Stimulated activated CD8-positive, alpha-beta memory T cell treated with anti-CD3 and anti-CD28 coated beads, Interleukin-4, amount 100 ng/mL, for 4 hours (primary cell): Measurements from ENCODE around the gene IFRD2.
"Not testable (repeated sequence)": the region's sequence is repeated elsewhere in the genome, so short reads cannot be mapped to it uniquely, and the experiment has no call there.

ENCODE experiments used
- DNase-seq, 2 donors: peaks; one replicate each; pipeline ENCODE4 v3.0.0-alpha.2; 2020; ENCODE audit warnings: low read depth in 2 of 2, low spot score in 1 of 2

The IFRD2 gene

DNA sequence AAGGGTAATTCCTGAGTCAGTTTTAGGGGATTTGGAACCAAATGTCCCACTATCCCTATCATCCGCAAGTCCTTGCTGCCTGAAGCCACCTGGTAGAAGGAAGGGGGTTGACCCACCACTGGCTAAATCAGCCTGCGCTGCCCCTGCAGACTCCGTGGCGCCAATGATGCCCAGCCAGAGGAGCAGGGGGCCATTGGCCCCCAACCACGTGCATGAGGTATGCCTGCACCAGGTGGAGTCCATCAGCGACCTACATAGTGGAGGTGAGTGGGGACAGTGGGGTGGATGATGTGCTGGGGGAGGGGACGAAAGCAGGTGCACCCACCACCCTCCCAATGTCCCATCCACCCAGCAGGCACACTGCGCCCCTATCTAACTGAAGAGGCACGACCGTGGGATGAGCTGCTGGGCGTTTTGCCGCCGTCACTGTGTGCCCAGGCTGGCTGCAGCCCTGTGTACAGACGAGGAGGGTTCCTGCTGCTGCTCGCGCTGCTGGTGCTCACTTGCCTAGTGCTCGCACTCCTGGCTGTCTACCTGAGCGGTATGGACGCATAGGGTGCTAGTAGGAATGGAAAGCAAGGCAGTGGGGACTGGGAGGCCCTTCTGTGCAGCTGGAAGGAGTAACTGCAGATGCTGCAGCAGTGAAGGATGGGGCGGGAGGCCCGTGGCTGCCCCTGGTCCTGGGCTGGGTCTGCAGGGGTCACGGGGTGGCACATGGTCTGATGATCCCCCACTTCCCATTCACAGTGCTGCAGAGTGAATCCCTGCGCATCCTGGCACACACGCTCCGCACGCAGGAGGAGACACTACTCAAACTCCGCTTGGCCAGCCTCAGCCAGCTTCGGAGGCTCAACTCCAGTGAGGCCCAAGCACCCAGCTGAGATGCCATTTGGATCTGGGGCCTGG, 5.7 kb downstream of the IFRD2 start:
- DNase-seq = no peak

DNA sequence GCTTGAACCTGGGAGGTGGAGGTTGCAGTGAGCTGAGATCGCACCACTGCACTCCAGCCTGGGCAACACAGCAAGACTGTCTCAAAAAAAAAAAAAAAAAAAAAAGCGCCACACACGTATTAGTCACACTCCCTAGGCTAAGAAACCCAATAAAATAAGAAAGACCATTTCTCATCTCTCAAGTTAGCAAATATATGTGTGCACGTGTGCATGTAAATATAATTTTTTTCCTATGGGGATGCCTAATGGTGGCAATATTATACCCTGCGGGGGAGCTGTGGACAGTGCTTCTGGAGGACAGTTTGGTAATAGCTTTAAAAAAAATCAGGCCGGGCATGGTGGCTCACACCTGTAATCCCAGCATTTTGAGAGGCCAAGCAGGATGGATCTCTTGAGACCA, 8.1 kb downstream of the IFRD2 start:
- DNase-seq = not testable (repeated sequence)

DNA sequence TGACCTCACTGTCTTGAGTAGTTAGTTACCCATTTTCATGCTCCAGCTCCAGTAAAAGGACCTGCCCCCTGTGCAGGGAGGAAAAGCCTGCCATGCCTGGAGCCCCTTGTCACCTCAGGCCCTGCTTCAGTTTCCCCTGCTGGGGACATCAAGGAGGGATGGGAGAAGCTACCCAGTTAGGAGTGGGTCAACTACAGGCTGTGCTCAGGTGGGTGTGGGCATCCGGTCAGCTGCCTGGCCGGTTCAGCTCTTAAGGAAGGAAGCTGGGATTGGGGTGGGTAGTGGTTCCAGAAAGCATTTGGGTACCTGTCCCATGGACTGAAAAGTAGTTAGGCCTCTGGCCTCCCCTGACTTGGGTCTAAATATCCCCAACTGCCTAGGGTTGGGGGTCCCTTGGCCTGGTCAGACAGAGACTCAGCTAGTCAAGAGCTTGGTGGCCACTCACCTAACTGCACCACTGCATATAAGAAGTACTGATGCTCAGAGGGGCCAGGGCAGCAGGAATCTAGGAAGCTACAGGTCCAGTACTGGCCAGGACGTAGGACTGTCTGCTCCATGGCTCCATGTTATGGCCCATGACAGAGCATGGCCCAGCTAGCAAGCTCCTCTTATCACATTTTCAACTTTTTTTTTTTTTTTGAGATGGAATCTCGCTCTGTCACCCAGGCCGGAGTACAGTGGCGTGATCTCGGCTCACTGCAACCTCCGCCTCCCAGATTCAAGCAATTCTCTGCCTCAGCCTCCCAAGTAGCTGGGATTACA, 12.8 kb downstream of the IFRD2 start:
- DNase-seq = no peak

DNA sequence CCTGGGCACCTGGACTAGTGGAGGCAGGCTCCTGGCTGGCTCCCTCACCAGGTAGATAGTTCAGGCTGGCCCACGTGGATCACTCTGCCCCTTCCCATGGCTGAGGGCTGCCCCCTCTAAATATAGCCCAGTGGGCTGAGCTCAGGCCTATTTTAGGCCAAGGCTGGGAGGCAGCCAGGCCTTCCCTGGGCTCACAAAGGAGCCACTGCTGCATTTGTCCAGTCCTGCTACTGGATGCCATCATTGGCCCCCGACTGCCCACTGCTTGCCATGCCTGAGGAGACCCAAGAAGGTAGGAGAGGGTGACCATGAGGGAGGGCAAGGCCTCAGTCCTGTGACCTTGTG, 13.4 kb downstream of the IFRD2 start, which contains the start of gene LSMEM2:
LSMEM2 (plus strand) TSS at position 208 of the 345 bp plus-strand sequence; CDS start at position 235, 27 bp downstream.
- no peak for DNase-seq

DNA sequence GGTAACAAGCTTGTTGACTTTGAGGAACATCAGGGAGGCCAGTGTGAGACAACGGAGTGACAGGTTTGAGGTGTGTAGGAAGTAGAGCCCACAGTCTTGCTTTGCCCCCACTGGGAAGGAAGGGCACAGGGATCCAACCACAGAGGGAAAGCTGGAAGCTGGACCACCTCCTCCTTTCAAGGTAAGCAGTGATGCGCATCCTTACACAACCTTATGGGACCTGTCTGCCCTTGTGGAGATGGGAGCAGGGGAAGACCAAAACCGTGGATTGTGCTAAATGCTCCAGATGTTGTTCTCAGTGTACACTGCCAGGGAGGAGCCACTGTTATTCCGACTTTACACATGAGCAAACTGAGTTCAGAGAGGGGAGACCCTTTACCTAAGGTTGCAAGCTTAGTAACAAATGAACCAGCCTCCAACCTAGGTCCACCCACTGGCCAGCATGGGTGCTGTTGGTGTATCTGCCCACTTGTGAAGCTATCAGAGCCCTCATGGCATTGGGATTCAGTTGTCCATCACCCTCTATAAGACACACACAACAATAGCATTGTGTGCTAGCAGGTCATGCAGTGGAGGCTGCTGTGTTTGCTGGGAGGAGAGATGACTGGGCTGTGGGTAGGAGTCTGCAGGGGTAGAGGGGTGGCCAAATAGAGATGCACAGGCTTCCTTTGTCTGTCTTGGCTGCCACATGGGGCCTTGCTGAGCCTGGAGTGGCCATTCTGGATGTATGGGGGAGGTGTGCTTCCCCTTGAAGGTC, 13.9 kb downstream of the IFRD2 start:
- no peak for DNase-seq

DNA sequence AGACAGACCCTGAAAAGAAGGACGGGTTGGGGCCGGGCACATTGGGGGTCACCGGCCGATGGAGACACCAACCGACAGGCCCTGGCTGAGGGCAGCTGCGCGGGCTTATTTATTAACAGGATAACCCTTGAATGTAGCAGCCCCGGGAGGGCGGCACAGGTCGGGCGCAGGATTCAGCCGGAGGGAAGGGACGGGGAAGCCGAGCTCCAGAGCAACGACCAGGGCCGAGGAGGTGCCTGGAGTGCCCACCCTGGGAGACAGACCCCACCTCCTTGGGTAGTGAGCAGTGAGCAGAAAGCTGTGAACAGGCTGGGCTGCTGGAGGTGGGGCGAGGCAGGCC, 15.5 kb downstream of the IFRD2 start:
- DNase-seq = no peak

DNA sequence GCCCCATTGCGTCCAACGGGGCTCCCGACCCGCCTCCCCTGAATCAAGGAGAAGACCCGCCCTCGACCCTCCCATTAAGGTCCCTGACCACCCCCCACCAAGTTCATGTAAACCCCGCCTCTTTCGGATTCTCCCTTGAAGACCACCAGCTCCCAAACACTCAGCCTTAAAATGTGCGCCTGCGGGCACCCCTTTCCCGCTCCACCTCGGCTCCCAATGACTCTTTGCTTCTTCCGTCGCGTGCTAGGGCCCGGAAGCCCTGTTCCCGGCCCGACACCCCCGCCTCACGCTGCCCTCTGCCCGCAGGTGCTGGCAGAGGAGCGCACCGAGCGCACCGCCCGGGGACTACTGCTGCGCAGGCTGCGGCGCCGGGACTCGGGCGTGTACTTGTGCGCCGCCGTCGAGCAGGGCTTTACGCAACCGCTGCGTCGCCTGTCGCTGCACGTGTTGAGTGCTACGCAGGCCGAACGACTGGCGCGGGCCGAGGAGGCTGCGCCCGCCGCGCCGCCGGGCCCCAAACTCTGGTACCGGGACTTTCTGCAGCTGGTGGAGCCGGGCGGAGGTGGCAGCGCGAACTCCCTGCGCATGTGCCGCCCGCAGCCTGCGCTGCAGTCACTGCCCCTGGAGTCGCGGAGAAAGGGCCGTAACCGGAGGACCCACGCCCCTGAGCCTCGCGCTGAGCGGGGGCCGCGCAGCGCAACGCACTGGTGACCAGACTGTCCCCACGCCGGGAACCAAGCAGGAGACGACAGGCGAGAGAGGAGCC, 16.1 kb downstream of the IFRD2 start:
- DNase-seq = no peak

DNA sequence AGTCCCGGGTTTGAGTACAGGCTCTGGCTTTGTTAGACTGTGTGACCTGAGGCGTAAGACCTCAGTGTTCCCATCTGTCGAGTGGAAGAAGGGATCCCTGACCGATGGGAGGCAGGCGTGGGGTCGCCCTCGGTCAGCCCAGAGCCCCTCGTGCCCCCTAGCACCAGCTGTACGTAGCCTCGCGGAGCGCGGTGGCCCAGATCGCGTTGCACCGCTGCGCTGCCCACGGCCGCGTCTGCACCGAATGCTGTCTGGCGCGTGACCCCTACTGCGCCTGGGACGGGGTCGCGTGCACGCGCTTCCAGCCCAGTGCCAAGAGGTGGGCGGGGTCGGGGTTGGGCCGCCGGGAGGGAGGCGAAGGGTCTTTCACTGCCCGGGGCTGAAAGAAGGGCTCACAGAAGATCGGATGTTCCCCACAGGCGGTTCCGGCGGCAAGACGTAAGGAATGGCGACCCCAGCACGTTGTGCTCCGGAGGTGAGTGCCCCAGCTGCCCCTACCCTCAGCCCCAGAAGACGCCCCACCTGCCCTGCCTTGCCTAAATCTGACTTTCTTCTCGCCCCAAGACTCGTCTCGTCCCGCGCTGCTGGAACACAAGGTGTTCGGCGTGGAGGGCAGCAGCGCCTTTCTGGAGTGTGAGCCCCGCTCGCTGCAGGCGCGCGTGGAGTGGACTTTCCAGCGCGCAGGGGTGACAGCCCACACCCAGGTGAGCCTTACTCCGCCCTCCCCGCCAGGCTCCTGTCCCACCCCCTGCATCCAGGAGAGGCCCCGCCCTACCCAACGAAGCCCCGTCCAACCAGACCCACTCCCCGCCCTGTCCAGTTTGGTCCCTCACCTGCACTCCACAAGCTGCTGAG, 16.9 kb downstream of the IFRD2 start:
- DNase-seq = no peak

DNA sequence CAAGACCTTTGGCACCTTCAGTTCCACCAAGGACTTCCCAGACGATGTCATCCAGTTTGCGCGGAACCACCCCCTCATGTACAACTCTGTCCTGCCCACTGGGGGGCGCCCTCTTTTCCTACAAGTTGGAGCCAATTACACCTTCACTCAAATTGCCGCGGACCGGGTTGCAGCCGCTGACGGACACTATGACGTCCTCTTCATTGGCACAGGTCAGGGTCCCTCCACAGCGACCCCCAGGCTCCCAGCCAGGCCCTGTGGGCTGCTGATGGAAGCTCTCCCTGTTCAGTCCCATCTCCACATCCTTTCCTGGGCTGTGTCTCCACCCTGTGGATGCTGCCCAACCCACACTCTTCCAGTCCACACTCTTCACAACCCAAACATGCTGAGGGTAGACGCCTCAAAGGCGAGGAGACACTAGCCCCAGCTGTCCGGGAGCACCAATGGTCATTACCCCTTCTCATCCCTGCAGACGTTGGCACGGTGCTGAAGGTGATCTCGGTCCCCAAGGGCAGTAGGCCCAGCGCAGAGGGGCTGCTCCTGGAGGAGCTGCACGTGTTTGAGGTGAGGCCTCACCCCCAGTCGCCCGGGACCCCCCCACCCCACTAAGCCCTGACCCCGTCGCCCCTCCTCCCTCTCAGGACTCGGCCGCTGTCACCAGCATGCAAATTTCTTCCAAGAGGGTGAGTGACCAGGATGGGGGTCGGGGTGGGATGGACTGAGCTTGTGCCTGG, 17.7 kb downstream of the IFRD2 start:
- DNase-seq = peak; percentile 29 to 58

DNA sequence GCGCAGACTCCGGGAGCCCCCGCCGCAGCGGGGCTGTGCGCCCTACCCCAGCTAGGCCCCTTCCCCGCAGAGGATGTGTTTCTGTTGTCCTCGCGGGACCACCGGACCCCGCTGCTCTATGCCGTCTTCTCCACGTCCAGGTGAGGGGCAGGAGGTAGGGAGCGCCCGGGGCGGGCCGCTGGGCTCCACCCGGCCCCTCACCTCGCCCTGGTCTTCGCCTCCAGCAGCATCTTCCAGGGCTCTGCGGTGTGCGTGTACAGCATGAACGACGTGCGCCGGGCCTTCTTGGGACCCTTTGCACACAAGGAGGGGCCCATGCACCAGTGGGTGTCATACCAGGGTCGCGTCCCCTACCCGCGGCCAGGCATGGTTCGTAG, 18.6 kb downstream of the IFRD2 start:
- DNase-seq = no peak

DNA sequence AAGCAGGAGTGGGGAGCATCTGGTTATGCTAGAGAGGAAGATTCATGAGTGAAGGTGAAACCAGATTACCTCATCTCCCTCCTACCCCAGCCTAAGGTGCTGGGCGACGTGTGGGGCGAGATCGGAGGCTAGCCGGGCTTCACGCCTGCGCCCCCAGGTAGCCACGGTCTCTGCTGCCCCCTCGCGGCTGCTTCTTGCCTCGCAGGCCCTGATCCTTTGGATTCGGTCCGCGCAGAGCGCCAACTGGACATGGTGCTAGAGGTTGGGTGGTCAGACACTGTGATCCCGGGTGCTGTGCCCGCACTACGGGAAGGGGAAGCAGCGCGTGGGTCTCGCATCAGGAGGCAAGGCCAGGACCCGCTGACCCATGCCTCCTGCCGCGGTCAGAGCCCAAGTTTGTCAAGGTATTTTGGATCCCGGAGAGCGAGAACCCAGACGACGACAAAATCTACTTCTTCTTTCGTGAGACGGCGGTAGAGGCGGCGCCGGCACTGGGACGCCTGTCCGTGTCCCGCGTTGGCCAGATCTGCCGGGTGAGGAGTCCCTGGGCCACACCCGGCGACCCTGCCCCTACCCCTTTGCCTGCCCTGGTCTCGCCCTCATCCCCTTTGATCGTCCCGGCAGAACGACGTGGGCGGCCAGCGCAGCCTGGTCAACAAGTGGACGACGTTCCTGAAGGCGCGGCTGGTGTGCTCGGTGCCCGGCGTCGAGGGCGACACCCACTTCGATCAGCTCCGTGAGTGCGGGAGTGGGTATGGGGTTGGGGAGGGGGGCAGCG, 19.1 kb downstream of the IFRD2 start:
- DNase-seq = peak; percentile 61 to 90

DNA sequence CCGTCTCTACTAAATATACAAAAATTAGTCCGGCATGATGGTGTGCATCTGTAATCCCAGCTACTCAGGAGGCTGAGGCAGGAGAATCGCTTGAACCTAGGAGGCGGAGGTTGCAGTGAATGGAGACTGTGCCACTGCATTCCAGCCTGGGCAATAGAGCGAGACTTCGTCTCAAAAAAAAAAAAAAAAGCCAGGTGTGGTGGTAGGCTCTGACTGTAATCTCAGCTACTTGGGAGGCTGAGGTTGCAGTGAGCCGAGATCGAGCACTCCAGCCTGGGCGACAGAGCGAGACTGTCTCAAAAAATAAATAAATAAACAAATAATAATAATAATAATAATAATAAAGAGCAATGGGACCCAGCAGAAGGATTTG, 19.7 kb downstream of the IFRD2 start:
- not testable (repeated sequence) for DNase-seq

DNA sequence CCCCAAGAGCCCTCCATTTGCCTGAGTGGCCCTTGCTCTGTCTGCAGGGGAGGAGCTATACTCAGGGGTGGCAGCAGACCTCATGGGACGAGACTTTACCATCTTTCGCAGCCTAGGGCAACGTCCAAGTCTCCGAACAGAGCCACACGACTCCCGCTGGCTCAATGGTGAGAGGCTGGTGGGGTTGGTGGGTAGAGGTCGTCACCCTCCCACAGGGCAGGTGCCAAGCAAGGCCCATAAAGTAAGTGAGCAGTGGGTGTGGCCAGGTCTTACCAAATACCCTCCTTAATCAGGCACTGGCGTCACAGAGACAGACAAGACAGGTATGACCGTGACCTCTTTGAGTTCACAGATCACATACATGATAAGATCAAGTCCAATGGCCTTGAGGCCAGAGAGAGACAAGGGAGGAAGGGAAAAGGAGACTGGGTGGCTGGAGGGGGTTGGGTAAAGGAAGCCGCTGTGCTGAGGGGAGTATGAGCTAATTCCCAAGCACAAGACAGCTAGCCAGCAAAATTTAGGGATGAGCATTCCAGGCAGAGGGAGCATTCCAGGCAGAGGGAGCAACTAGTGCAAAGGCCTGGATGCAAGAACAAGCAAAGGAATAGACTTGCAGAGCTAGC, 20.8 kb downstream of the IFRD2 start:
- DNase-seq = no peak

DNA sequence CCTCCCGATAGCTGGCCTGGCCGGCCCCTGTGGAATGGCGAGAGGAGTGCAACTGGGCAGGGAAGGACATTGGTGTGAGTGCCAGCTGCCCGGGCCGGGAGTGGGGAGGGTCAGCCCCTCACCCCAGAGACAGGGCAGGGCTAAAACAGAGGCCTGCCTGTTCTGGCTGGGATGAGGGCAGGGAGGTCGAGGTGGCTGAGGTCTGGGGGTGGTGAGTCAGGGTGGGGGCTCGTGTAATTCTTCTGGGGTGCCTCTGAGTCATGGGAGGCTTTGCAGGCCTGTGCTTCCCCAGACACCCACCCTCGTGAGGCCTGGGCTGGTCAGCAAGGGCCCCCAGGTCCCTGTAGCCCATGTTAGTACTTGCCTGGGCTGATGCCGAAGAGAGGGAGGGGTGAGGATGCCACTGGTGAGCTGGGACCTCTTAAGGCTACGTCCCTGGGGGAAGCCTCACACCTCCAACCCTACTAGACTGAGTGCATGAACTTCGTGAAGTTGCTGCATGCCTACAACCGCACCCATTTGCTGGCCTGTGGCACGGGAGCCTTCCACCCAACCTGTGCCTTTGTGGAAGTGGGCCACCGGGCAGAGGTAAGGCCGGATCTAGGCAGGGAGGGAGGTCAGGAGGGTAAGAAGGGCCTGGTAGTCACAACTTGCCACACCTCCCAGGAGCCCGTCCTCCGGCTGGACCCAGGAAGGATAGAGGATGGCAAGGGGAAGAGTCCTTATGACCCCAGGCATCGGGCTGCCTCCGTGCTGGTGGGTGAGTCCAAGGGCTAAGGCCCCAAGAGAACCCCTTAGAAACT, 21.6 kb downstream of the IFRD2 start:
- no peak for DNase-seq

DNA sequence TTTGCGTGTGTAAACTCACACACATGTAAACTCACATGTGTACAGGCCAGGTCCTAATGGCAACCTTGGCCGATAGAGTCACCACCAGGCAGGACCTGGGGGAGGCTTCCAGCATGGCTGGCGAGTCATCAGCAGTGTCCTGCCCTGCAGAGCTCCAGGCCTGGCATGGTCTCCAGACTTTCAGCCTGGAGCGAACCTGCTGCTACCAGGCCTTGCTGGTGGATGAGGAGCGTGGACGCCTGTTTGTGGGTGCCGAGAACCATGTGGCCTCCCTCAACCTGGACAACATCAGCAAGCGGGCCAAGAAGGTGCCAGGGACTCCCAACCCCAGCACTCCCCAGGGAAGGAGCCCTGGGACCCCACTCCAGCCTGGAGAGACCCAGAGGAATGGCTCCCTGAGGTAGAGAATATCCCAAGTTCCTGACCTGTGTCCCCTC, 22.2 kb downstream of the IFRD2 start:
- DNase-seq = no peak

DNA sequence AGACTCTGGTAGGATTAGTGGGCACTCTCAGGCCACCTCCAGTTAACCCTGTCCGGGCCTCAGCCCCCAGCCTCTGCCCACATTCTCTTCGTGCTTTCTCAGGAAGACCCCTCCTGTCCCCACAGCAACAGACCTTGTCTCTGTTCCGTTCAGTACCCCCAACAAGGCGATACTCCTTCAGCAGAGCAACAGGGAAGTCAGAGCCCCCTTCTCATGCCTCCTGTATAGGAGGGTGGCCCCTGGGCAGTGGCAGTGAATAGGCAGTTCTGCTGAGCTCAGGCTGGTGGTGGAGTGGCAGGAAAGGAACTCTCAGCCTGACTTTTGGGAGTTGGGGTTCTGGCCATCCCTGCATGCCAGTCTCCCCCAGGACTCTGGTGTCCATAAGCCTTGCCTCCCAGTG, 22.8 kb downstream of the IFRD2 start:
- DNase-seq = no peak

DNA sequence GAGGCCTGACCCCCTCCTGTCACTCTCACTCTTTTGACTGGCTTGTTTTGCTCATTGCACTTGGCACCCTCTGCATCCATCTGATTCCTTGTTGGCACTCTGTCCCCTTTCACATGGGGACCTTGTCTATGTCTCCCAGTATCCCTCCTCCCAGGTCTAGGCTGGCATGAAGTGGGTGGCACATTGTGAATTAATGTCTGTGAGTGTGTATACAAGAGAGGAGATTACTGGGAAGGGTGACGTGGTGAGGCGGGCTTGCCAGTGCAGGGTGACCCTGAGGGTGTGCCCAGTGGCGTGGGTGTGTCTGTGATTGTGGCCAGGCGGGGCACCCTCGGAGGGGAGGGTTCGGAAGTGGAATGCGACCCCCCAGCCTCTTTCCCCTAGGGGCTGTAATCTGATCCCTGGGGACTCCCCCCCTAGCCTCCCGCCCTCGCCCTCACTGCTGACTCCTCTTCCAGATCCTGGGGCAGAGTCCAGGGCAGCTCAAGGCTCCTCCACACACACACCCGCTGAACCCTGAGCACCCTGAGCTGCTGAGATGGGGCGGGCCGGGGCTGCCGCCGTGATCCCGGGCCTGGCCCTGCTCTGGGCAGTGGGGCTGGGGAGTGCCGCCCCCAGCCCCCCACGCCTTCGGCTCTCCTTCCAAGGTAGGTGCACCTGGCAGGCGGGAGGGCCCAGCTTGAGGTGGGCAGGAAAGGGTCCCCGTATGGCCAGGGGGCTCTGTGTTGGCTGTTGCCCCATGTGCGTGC, 23.4 kb downstream of the IFRD2 start, which contains the start of gene SEMA3B:
SEMA3B (plus strand) TSS at position 445 of the 749 bp plus-strand sequence; CDS start at position 539, 94 bp downstream.
- no peak for DNase-seq
